ENCODE data around the gene RBMXL3. TPM values are rescaled to one million over a fixed set of nuclear protein-coding genes. Genes with fewer than 3 reads are reported as not detected.
"Not testable (repeated sequence)": the region's sequence is repeated elsewhere in the genome, so short reads cannot be mapped to it uniquely, and the experiment has no call there.

Gene RBMXL3
- total RNA-seq, 1 experiment from 2014 or later = not detected

GRCh38 chrX:115204040-115204439, 14.8 kb downstream of the RBMXL3 start:
- intact Hi-C loops (cut with micrococcal nuclease; ENCODE audit: unreplicated experiment) = no loop called here
- Mint-ChIP-seq H3K27me3 (ENCODE audit: unreplicated experiment) (no peaks in the 10 kb centered on the region), H3K36me3 (ENCODE audit: insufficient read depth, unreplicated experiment) (no peaks in the 10 kb centered on the region), H3K27ac (ENCODE audit: unreplicated experiment) (no peak overlapping the region), H3K9me3 (ENCODE audit: low read depth, unreplicated experiment) (peaks cover 5% of the 10 kb centered on the region), H3K4me1 (ENCODE audit: low read depth, unreplicated experiment) (no peaks in the 10 kb centered on the region), H3K4me3 (ENCODE audit: low read depth, unreplicated experiment) (no peak overlapping the region)
- no peak for TF ChIP-seq CTCF (IDR thresholded peaks at IDR 0.05; ENCODE audit: unreplicated experiment)
- no TSS peak for BruUV-seq (replicated peaks)
- DNase-seq = no peak
- CTCF ChIA-PET = no interaction called here

- H3K27ac Mint-ChIP-seq (ENCODE audit: unreplicated experiment); H3K4me1 Mint-ChIP-seq (ENCODE audit: low read depth, unreplicated experiment); H3K4me3 Mint-ChIP-seq (ENCODE audit: low read depth, unreplicated experiment); H3K9me3 Mint-ChIP-seq (ENCODE audit: low read depth, unreplicated experiment); BruUV-seq (replicated peaks); CTCF ChIA-PET; DNase-seq; H3K27me3 Mint-ChIP-seq (ENCODE audit: unreplicated experiment); intact Hi-C loops (cut with micrococcal nuclease; ENCODE audit: unreplicated experiment); H3K36me3 Mint-ChIP-seq (ENCODE audit: insufficient read depth, unreplicated experiment): not testable (repeated sequence)
These were observed 20.3 kb downstream of the RBMXL3 start for GRCh38 chrX:115209547-115209946.

DNA sequence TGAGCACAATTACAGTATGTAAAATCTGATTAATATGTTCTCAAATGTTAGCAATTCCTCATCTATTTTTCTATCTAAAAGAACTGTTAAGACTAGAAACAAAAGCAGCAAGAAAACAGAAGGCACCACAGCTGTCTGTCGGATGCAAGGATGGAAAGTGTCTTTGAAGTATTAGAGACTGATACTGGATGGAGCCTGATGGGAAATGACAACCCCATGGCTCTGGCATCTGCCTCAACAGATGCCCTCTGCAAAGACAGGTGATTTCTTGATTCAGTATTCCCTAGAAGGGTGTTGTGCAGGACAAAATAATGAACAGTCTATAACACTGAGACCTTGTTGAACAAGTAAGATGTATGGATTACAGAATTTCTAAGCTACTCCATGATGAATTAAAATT, 24.9 kb downstream of the RBMXL3 start:
- Mint-ChIP-seq H3K4me3 (ENCODE audit: low read depth, unreplicated experiment) (no peak overlapping the region), H3K27ac (ENCODE audit: unreplicated experiment) (no peak overlapping the region), H3K9me3 (ENCODE audit: low read depth, unreplicated experiment) (no peaks in the 10 kb centered on the region), H3K27me3 (ENCODE audit: unreplicated experiment) (peaks cover 10% of the 10 kb centered on the region), H3K4me1 (ENCODE audit: low read depth, unreplicated experiment) (no peaks in the 10 kb centered on the region), H3K36me3 (ENCODE audit: insufficient read depth, unreplicated experiment) (no peaks in the 10 kb centered on the region)
- no TSS peak for BruUV-seq (replicated peaks)
- intact Hi-C loops (cut with micrococcal nuclease; ENCODE audit: unreplicated experiment) = no loop called here
- CTCF ChIA-PET = no interaction called here
- no peak for TF ChIP-seq CTCF (IDR thresholded peaks at IDR 0.05; ENCODE audit: unreplicated experiment)
- DNase-seq = no peak

GRCh38 chrX:115214605-115215004, 25.4 kb downstream of the RBMXL3 start:
- no peak overlapping the region for H3K27ac Mint-ChIP-seq (ENCODE audit: unreplicated experiment)
- CTCF ChIA-PET = no interaction called here
- H3K4me1 Mint-ChIP-seq (ENCODE audit: low read depth, unreplicated experiment) = no peaks in the 10 kb centered on the region
- no TSS peak for BruUV-seq (replicated peaks)
- H3K36me3 Mint-ChIP-seq (ENCODE audit: insufficient read depth, unreplicated experiment) = no peaks in the 10 kb centered on the region
- H3K27me3 Mint-ChIP-seq (ENCODE audit: unreplicated experiment) = peaks cover 10% of the 10 kb centered on the region
- DNase-seq = no peak
- no peaks in the 10 kb centered on the region for H3K9me3 Mint-ChIP-seq (ENCODE audit: low read depth, unreplicated experiment)
- intact Hi-C loops (cut with micrococcal nuclease; ENCODE audit: unreplicated experiment) = no loop called here
- no peak for TF ChIP-seq CTCF (IDR thresholded peaks at IDR 0.05; ENCODE audit: unreplicated experiment)
- H3K4me3 Mint-ChIP-seq (ENCODE audit: low read depth, unreplicated experiment) = no peak overlapping the region

GRCh38 chrX:115217346-115217745, 28.1 kb downstream of the RBMXL3 start:
- H3K4me1 Mint-ChIP-seq (ENCODE audit: low read depth, unreplicated experiment); H3K4me3 Mint-ChIP-seq (ENCODE audit: low read depth, unreplicated experiment); intact Hi-C loops (cut with micrococcal nuclease; ENCODE audit: unreplicated experiment); CTCF ChIA-PET; H3K27ac Mint-ChIP-seq (ENCODE audit: unreplicated experiment); H3K36me3 Mint-ChIP-seq (ENCODE audit: insufficient read depth, unreplicated experiment); BruUV-seq (replicated peaks); H3K9me3 Mint-ChIP-seq (ENCODE audit: low read depth, unreplicated experiment); DNase-seq: not testable (repeated sequence)
- H3K27me3 Mint-ChIP-seq (ENCODE audit: unreplicated experiment) = peaks cover 10% of the 10 kb centered on the region

All from Calu3 (cell line).